ENCODE results near the gene CNTN5.
"Not testable (repeated sequence)": the region's sequence is repeated elsewhere in the genome, so short reads cannot be mapped to it uniquely, and the experiment has no call there.

The CNTN5 gene

DNA sequence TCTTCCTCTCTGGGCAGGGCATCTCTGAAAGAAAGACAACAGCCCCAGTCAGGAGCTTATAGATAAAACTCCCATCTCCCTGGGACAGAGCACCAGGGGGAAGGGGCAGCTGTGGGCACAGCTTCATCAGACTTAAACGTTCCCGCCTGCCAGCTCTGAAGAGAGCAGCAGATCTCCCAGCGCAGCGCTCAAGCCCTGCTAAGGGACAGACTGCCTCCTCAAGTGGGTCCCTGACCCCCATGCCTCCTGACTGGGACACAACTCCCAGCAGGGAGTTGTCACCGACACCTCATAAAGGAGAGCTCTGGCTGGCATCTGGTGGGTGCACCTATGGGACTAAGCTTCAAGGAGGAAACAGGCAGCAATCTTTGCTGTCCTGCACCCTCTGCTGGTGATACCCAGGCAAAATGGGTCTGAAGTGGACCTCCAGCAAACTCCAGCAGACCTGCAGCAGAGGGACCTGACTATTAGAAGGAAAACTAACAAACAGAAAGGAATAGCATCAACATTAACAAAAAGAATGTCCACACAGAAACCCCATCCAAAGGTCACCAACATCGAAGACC lies 1236.6 kb downstream of the CNTN5 start:
- not testable (repeated sequence) for DNase-seq

GRCh38 chr11:100269516-100269915 lies 1248.8 kb downstream of the CNTN5 start:
- DNase-seq = no peak

DNA sequence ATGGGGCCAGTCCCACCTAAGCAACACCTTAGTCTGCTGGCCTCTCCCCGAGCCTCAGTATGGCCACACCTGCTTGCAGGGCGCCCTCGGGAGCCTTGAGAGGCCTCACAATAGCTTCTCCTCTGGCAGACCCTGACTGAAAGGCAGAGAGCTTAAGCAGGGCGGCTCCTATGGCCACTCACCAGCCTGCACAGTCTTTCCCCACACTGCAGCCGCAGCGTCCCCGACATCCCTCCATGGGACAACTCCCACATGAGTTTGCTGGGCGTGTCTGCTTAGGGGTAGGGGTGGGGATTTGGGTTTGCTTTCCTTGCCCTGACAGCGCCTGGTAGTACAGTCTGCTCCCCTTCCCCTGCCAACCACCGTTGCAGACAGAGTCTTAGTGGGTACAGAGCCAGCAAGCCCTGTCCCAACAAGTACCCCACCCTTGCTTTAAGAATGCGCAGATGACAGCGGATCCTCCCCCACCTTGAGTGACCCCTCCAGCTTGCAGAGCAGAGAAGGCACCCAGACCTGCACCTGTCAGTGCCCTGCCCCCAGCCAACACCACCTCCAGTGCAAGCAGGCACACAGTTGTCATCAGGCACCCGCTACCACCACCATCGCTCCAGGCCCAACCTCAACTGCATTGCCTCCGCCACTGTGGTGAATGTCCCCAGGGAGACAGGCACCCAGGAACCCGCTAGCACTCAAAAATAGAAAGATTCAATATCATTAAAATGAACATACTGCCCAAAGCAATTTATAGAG lies 1252.5 kb downstream of the CNTN5 start:
- no peak for DNase-seq

- not testable (repeated sequence) for DNase-seq
These were observed 1253.7 kb downstream of the CNTN5 start for GRCh38 chr11:100274466-100274865.

DNA sequence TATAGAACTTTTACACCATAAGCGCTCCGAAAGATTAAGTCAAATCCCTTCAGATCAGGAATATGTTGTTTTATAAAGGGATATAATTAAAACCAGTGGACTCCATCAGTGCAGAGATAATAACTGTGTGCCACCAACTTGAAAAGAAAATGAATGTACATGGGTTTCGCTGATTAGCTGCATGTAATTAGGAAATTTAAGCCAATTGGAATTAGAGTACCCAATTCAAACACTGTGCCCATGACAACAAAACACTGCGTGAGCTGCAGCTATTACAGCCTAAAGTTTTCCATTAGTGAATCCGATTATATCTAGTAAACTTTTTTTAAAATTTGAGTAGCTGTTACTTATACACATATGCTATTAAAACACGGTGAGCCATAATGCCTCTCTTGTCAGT lies 1274.0 kb downstream of the CNTN5 start:
- no peak for DNase-seq

- no peak for DNase-seq
These were observed 1275.4 kb downstream of the CNTN5 start for GRCh38 chr11:100296051-100296679.

- no peak for DNase-seq
These were observed 1276.8 kb downstream of the CNTN5 start for GRCh38 chr11:100297516-100297915.

- no peak for DNase-seq
These were observed 1282.1 kb downstream of the CNTN5 start for GRCh38 chr11:100302824-100303223.

GRCh38 chr11:100303897-100304296 lies 1283.1 kb downstream of the CNTN5 start:
- DNase-seq = no peak

GRCh38 chr11:100308202-100308601 lies 1287.5 kb downstream of the CNTN5 start:
- DNase-seq = no peak

DNA sequence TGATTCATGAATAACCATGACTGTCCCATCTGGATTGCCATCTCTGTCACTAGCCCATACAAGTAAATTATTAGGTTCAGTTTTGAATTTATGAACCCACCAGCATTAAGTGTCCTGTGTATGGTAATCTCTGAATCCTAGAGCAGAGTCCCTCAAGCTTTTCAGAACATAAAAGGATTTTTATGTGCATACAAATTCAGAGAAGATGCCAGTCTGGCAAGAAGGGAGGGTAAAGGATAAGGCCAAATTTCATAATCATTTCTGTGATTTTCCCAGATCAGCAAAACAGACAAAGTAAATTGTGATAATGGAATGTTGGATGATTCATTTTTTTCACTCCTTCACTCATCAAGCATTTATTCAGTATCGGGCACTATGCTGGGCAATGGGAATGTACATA lies 1295.2 kb downstream of the CNTN5 start:
- no peak for DNase-seq

DNA sequence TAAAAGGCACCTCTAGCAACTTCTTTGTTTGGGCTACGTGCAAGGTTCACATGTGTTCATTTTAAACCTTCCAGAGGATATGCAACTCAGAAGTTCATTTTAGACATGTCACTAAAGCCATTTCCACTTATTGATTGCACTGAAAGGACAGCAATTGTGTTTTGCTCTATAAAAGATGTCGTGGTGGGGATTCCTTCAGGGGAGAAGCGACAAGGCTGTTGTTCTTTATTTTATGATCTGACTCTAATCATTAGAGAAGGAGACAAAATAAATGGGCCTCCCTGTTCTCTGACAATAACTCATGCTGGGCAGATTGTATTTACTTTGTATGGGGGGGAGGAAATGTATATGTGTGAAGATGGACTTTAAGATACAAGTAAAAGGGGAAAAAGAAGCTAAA lies 1296.2 kb downstream of the CNTN5 start:
- DNase-seq = no peak

DNA sequence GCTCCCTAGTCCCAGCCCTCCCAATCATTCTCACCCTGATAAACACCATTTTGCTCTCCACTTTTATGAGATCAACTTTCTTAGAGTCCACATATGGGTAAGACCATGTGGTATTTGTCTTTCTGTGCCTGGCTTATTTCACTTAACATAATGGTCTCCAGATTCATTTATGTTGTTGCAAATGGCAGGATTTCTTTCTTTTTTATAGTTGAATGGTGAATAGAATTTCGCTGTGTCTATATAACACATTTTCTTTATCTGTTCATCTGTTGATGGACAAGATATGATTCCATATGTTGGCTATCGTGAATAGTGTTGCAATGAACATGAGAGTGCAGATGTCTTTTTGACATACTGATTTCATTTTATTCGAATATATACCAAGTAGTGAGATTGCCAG lies 1298.9 kb downstream of the CNTN5 start:
- DNase-seq = no peak

DNA sequence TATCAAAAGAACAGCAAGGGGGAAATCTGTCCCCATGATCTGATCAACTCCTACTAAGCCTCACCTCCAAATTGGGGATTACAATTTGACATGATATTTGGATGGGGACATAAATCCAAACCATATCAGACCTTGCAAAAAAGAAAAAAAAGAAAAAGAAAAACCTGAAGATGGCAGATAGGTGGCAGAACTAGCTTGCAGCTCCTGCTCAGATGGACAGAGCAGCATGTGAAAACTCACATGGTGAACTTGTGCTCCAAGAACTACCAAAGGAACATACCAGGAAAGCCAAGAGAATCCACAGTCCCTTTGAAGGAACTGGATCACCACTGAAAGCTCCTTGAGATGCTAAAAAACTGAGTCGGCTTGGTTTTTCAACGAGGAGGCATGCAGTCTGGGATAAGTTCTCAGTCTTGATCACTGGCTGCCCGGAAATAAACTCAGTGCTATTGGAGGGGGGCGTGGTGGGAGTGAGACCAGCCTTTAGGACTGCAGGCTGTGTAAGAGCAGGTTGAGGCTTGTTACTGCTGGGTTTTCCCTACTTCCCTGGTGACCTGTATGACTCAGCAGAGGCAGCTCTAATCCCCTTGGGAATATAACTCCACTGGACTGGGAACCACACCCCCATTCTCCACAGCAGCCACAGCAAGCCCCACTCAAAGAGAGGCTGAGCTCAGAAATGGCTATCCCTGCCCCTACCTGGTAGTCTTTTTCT lies 1308.0 kb downstream of the CNTN5 start:
- no peak for DNase-seq

GRCh38 chr11:100329352-100329751 lies 1308.6 kb downstream of the CNTN5 start:
- DNase-seq = no peak

GRCh38 chr11:100336873-100337272 lies 1316.1 kb downstream of the CNTN5 start:
- no peak for DNase-seq

- no peak for DNase-seq
These were observed 1317.5 kb downstream of the CNTN5 start for GRCh38 chr11:100338144-100338840.

GRCh38 chr11:100340466-100341319 lies 1319.9 kb downstream of the CNTN5 start:
- no peak for DNase-seq

DNA sequence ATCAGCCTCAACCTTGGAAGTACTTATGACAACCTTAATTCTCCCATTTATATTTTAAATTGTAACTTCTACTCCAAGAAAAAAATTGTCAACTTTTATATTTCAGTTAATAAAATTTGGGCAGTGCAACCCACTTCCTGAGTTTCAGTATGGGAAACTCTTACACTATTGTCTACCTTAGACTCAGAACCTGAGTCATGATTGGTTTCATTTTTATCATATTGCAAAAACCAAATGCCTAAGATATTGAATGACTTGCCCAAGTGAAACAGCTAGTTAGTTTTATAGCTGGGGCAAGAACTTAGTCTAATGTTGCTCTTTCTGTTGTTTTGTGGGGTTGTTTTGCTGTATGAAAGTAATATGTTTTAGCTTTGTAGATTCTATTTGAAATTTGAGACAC lies 1332.3 kb downstream of the CNTN5 start:
- no peak for DNase-seq

DNA sequence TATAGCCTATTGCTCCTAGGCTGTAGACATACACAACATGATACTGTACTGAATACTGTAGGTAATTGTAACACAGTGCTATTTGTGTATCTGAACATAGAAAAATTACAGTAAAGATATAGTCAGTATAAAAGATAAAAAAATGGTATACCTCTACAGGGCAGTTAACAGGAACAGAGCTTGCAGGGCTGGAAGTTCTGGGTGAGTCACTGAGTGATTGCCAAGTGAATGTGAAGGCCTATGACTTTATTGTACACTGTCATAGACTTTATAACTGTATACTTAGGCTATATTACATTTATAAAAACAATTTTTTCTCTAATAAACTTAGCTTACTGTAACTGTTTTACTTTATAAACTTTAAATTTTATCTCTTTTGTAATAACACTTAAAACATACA lies 1334.0 kb downstream of the CNTN5 start:
- DNase-seq = no peak

- DNase-seq = no peak
These were observed 1335.3 kb downstream of the CNTN5 start for GRCh38 chr11:100356035-100356434.

GRCh38 chr11:100359281-100359680 lies 1338.5 kb downstream of the CNTN5 start:
- no peak for DNase-seq
